HL-60 (cell line): ENCODE results near the gene STX10.

Source experiments
- DNase-seq, 2 experiments: peaks; one replicate each; pipeline ENCODE4 v3.0.0-alpha.2; 2010 to 2020; ENCODE audit warnings: low read depth in 1 of 2, low spot score in 1 of 2
- H3K27ac ChIP-seq: fragments of 250-450 bp; sonication (Bioruptor Pico); replicated peaks from 2 replicates; pipeline ENCODE4 v1.5.1; 2020; ENCODE audit warnings: mild to moderate bottlenecking, moderate library complexity
- H3K27me3 ChIP-seq: fragments of 250-450 bp; sonication (Bioruptor Pico); 2 replicates; pipeline ENCODE4 v1.5.1; 2021; ENCODE audit warnings: mild to moderate bottlenecking, moderate library complexity; ENCODE audit not compliant: insufficient read depth, poor library complexity, severe bottlenecking
- H3K4me3 ChIP-seq: replicated peaks from 2 replicates; pipeline ENCODE4 v1.5.1; 2011; ENCODE audit warnings: mild to moderate bottlenecking, control low read depth, low read length; ENCODE audit not compliant: insufficient read depth
- GABPA ChIP-seq: IDR thresholded peaks from 2 replicates; pipeline ENCODE4 v1.6.1; 2012; ENCODE audit warnings: low read depth
- POLR2AphosphoS5 ChIP-seq: IDR thresholded peaks from 2 replicates; pipeline ENCODE4 v1.6.1; 2012; ENCODE audit warnings: low read depth
- SPI1 ChIP-seq: IDR thresholded peaks from 2 replicates; pipeline ENCODE4 v1.6.1; 2012; ENCODE audit warnings: low read depth, mild to moderate bottlenecking, borderline replicate concordance
- TF ChIP-seq, protein P1 (sequence below): IDR thresholded peaks from one replicate; pipeline ENCODE4 v1.5.1; 2011; ENCODE audit warnings: low read length, control low read depth, inconsistent platforms; ENCODE audit not compliant: insufficient read depth
- TF ChIP-seq, protein P2 (sequence below): IDR thresholded peaks from 2 replicates; pipeline ENCODE4 v1.6.1; 2012; ENCODE audit warnings: low read depth; ENCODE audit not compliant: insufficient replicate concordance

The STX10 gene

DNA sequence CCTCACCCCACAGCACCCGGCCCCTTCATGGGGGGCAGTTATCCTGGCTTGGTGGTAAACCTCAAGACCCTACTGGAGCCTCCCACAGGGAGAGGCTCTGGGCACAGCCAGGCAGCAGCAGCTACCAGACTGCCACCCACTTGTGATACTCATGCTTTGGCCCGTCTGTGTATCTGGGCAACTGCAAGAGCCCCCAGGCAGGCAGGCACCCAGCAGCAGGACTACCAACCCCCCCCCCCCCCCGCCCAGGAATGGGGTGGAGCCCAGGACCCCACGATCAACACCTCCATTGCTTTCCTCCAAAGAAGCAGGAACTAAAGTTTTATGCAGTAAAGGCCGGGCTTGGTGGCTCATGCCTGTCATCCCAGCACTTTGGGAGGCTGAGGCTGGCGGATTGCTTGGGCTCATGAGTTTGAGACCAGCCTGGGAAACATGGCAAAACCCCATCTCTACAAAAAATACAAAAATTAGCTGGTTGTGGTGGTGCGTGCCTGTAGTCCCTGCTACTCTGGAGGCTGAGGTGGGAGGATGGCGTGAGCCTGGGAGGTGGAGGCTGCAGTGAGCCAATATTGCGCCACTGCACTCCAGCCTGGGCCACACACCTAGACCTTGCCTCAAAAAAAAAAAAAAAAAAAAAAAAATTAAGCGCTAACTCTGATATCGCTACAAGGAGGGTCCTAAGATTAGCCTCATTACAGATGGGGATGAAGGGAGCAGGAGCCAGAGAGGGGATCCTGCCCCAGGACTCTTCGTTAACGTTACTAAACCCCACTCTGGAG lies 46.4 kb downstream of the STX10 start:
- peak overlapping the region; percentile 48 for H3K4me3 ChIP-seq
- TF ChIP-seq GABPA: no peak
- TF ChIP-seq, protein P1, sequence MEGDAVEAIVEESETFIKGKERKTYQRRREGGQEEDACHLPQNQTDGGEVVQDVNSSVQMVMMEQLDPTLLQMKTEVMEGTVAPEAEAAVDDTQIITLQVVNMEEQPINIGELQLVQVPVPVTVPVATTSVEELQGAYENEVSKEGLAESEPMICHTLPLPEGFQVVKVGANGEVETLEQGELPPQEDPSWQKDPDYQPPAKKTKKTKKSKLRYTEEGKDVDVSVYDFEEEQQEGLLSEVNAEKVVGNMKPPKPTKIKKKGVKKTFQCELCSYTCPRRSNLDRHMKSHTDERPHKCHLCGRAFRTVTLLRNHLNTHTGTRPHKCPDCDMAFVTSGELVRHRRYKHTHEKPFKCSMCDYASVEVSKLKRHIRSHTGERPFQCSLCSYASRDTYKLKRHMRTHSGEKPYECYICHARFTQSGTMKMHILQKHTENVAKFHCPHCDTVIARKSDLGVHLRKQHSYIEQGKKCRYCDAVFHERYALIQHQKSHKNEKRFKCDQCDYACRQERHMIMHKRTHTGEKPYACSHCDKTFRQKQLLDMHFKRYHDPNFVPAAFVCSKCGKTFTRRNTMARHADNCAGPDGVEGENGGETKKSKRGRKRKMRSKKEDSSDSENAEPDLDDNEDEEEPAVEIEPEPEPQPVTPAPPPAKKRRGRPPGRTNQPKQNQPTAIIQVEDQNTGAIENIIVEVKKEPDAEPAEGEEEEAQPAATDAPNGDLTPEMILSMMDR: no peak
- no peak for TF ChIP-seq POLR2AphosphoS5
- TF ChIP-seq, protein P2, sequence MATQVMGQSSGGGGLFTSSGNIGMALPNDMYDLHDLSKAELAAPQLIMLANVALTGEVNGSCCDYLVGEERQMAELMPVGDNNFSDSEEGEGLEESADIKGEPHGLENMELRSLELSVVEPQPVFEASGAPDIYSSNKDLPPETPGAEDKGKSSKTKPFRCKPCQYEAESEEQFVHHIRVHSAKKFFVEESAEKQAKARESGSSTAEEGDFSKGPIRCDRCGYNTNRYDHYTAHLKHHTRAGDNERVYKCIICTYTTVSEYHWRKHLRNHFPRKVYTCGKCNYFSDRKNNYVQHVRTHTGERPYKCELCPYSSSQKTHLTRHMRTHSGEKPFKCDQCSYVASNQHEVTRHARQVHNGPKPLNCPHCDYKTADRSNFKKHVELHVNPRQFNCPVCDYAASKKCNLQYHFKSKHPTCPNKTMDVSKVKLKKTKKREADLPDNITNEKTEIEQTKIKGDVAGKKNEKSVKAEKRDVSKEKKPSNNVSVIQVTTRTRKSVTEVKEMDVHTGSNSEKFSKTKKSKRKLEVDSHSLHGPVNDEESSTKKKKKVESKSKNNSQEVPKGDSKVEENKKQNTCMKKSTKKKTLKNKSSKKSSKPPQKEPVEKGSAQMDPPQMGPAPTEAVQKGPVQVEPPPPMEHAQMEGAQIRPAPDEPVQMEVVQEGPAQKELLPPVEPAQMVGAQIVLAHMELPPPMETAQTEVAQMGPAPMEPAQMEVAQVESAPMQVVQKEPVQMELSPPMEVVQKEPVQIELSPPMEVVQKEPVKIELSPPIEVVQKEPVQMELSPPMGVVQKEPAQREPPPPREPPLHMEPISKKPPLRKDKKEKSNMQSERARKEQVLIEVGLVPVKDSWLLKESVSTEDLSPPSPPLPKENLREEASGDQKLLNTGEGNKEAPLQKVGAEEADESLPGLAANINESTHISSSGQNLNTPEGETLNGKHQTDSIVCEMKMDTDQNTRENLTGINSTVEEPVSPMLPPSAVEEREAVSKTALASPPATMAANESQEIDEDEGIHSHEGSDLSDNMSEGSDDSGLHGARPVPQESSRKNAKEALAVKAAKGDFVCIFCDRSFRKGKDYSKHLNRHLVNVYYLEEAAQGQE: no peak
- TF ChIP-seq SPI1: no peak
- H3K27ac ChIP-seq: peak overlapping the region; percentile 99
- DNase-seq: peak in 1 of 2 experiments; percentile 77
- H3K27me3 ChIP-seq: no peaks in the 10 kb centered on the region

DNA sequence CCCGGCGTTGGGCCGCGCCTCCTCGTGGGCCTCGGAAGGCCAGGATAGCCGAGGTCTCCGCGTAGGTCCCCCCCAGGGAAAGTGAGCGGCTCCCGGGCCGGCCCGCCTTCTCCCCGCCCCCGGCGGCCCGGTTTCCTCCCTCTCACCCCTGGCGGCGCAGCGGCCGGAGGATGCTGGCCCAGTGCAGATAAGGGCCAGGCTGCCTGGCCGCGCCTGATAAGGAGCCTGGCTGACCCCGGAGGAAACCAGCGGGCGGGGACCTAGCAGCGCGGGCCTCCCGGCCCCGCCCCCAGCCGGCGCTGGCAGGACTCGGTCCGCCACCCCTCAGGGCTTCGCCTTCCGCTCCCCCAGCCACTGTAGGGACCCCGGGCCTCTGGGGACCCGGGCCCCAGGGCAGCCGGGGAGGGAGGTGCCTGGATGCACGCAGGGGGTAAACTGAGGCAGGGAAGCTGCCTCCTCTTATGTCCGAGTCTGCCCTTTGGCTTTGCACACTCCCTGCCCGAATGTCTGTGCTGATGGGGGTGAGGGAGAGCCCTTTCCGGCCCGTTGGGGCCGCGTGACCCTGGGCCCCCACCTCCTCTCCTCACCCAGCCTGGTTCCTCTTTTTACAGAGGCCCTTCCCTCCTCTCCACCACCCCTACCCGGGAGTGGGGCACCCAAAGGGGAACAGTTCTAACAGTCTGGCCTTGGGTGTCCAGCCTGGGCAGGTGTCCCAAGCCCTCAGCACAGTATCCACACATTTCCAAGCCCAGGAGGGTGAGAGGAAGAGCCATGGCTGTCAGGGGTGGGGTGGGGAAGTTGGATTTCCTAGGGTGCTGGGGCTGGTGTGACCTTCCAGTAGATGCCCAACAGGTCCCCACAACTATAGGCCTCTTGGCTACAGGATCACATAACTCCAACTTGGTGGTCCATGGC lies 47.3 kb downstream of the STX10 start, which contains the start of gene LYL1:
TSS of gene LYL1 (minus strand) at position 193 of the 915 bp plus-strand sequence. CDS start 1,687 bp downstream, outside the sequence.
- no peaks in the 10 kb centered on the region for H3K27me3 ChIP-seq
- H3K27ac ChIP-seq: peak within 1 kb of the TSS; percentile 99
- peak; percentile 92 to 98 for DNase-seq
- TF ChIP-seq, protein P1: no peak
- TF ChIP-seq, protein P2: peak; percentile 62
- TF ChIP-seq GABPA: peak; percentile 21; the same call in 1 of the 2 replicates
- TF ChIP-seq POLR2AphosphoS5: peak; percentile 86
- TF ChIP-seq SPI1: peak; percentile 94
- peak within 1 kb of the TSS; percentile 96 for H3K4me3 ChIP-seq

DNA sequence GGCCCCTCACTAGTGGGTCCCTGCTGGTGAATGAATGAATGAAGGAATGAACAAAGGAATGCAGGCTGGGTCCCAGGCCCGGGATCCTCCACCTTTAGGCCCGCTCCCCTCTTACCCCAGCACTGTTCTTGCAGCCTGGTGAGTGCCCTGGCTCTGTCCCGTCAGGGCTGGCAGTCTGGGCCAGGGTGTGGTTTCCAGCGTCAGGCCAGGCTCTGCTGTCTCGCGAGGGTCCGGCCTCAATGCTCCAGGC lies 47.8 kb downstream of the STX10 start:
- TF ChIP-seq, protein P1: no peak
- TF ChIP-seq, protein P2: no peak
- TF ChIP-seq POLR2AphosphoS5: no peak; the same call in 1 of the 2 replicates
- no peak for TF ChIP-seq GABPA
- TF ChIP-seq SPI1: no peak

More for the DNA sequence above, 47.8 kb downstream of the STX10 start:
- peak overlapping the region; percentile 96 for H3K4me3 ChIP-seq
- no peaks in the 10 kb centered on the region for H3K27me3 ChIP-seq
- DNase-seq: no peak
- H3K27ac ChIP-seq: peak overlapping the region; percentile 99
